Occipital lobe (tissue), 2 donors: Measurements from ENCODE around the gene PAH. TPM values are rescaled to one million over a fixed set of nuclear protein-coding genes. Genes with fewer than 3 reads are reported as not detected.

Experiments
- DNase-seq: peaks from one replicate; lab custom pipeline; 2025; lab: John Stamatoyannopoulos, UW
- total RNA-seq: library from RNA; depleted of rRNA; stranded (reverse); fragments of >200 nt; gene quantifications from one replicate; pipeline ENCODE4 v1.2.3, GENCODE V29; 2014

PAH gene
- 0.16 TPM for total RNA-seq

- no peak for DNase-seq
These were observed at the start of gene PAH for GRCh38 chr12:102917026-102917787. Gene PAH, minus strand, starts transcription at chr12:102917244. Its CDS starts 114 bp downstream, at chr12:102917130.

DNA sequence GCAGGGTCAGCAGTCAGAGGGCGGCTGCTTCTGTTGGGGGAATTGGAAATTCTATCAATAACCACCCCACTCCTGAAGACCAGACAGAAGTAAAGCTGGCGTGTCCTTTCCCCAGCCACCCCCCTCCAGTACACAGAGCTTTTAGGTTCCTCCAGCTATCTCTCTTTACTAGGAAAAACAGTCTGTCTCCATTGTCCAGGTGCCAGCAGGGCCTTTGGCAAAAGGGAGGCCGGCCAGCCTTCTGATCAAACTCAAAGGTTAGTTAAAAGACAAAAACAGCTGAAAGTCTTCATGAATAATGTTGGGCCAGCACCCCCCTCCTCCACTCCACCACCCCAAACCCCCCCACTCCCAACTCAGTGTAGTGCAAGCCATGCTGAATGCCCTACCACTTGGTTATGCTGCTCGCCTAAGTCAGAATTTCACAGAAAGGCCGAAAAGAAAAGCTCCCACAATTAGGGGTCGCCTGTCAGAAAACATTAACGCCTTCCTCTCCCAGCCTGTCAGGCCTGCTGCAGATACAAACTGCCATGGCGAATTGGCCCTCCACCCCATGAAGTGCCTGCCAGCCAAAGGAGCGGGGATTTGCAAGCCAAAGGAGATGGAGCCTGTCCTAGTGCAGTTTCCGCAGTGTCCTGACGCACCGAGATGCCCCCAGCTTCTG, 49.3 kb upstream of the PAH start:
- DNase-seq: no peak

- DNase-seq: peak; percentile 37
These were observed 48.5 kb upstream of the PAH start for GRCh38 chr12:102965281-102966155.

DNA sequence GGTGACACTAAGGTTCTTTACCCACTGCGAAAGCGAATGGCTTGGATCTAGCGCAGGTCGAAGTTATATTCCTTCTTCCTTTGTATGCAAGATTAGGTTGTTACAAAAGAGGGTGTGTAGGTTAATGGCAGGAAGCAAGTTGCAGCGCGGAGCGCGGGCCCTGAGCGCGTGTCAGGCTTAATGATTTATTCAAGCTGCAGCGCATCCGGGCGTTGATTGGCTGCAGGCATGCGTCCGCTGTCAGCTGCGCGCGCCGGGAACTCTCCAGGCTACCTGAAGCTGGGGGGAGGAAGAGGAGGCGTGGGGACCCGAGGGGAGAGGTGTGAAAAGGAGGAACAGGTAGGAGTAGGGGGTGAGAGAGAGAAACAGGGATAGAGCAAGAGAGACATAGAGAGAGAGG, 47.8 kb upstream of the PAH start:
- no peak for DNase-seq

GRCh38 chr12:102963796-102964195, 46.8 kb upstream of the PAH start:
- no peak for DNase-seq

GRCh38 chr12:102962986-102963385, 45.9 kb upstream of the PAH start:
- DNase-seq: no peak

DNA sequence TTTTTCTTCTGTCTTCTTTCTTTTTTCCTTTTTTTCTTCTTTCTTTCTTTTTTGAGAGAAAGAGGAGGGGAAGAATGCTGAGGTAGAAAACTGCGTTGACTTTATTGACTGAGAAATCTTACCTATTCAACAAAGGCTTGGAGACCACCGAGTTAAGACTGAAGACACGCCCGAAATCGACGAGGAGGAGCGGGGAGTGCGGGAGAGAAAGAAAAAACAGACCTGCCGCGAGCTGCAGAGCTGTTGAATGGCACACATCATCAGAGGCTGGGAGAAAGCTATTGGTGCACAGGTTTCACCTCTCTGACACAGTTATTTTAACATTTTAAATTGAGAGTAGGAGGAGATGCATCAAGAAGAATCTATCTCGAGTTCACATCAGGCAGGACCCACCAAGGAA, 45.5 kb upstream of the PAH start:
- no peak for DNase-seq

DNA sequence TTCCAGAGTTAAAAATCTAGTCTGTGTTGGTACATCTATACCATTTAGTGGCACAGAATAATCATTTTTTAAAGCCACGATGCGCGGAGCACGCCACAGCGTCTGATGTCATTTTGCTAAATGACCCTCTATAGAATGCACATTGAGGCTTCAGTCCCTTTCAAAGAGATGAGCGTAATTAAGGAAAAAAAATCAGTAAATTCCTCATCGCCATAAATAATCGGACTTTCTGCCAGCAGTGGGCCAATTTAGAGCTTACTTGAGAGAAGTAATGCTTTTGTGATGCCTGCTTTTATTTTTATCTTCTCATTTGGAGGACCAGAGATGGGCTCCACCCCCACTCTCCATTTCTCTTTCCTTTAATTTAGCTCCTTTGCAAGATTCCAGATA, 44.4 kb upstream of the PAH start:
- DNase-seq: no peak

GRCh38 chr12:102960766-102961465, 43.9 kb upstream of the PAH start:
- DNase-seq: peak; percentile 16

DNA sequence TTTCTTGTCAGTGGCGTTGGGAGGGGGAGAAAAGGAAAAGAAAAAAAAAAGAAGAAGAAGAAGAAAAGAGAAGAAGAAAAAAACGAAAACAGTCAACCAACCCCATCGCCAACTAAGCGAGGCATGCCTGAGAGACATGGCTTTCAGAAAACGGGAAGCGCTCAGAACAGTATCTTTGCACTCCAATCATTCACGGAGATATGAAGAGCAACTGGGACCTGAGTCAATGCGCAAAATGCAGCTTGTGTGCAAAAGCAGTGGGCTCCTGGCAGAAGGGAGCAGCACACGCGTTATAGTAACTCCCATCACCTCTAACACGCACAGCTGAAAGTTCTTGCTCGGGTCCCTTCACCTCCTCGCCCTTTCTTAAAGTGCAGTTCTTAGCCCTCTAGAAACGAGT, 42.3 kb upstream of the PAH start:
- no peak for DNase-seq

- DNase-seq: no peak
These were observed 41.8 kb upstream of the PAH start for GRCh38 chr12:102958830-102959176.

- peak; percentile 21 for DNase-seq
These were observed 41.2 kb upstream of the PAH start for GRCh38 chr12:102958073-102958829.

DNA sequence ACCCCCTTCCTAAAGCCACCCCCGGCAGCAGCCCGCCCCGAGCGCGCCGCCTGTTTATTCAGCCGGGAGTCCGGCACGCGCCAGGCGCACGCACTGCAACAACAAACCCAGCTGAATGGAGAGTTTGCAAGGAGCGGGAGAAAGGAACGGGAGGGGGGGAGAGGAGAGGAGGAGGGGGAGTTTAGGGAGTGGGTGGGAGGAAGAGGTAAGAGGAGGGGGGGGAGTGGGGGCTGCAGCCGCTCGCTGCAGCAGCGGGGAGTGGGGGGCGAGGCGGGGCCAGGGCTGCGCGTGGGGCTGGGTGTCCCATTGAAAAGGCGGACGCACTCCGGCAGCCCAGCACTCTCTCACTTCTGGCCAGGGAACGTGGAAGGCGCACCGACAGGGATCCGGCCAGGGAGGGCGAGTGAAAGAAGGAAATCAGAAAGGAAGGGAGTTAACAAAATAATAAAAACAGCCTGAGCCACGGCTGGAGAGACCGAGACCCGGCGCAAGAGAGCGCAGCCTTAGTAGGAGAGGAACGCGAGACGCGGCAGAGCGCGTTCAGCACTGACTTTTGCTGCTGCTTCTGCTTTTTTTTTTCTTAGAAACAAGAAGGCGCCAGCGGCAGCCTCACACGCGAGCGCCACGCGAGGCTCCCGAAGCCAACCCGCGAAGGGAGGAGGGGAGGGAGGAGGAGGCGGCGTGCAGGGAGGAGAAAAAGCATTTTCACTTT, 40.5 kb upstream of the PAH start, which contains the start of gene ASCL1:
ASCL1 (plus strand) TSS at position 336 of the 712 bp plus-strand sequence. CDS start 571 bp downstream, outside the sequence.
- peak; percentile 16 for DNase-seq

- no peak for DNase-seq
These were observed 39.8 kb upstream of the PAH start for GRCh38 chr12:102956738-102957327.

- peak; percentile 19 for DNase-seq
These were observed 39.1 kb upstream of the PAH start for GRCh38 chr12:102955926-102956737.

DNA sequence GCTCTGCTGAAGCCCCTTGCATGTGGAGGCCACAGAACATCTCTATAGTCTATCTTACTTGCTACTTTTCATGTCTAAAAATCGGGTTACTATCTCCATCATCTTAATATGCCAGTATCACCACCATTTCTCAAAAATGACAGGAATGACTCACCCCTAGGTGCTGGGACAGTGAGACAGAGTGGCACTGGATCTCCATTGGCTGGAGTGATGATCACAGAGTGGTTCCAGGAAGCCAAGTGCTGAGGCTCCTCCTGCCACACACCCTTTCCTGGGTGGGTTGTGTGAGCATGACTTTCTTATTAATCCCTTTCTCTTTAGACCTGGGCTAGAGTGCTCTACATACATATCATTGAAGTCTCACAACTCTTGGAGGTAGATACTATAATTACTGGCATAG, 37.1 kb upstream of the PAH start:
- no peak for DNase-seq

GRCh38 chr12:102953221-102953620, 36.2 kb upstream of the PAH start:
- DNase-seq: no peak

- no peak for DNase-seq
These were observed 34.8 kb upstream of the PAH start for GRCh38 chr12:102951841-102952240.
